Astrocyte (in vitro differentiated cells and primary cell): ENCODE results near the gene SCN1B.

ENCODE experiments used
- EZH2 ChIP-seq: IDR thresholded peaks from 2 replicates; pipeline ENCODE4 v1.6.1; 2012; ENCODE audit warnings: mild to moderate bottlenecking, low read length, inconsistent platforms; ENCODE audit not compliant: insufficient read depth
- TF ChIP-seq, protein P1 (sequence below): IDR thresholded peaks from 2 replicates; pipeline ENCODE4 v1.5.1; 2011; ENCODE audit warnings: low read depth, mild to moderate bottlenecking, inconsistent platforms, low read length, moderate library complexity; ENCODE audit not compliant: insufficient read depth

- TF ChIP-seq, protein P1, sequence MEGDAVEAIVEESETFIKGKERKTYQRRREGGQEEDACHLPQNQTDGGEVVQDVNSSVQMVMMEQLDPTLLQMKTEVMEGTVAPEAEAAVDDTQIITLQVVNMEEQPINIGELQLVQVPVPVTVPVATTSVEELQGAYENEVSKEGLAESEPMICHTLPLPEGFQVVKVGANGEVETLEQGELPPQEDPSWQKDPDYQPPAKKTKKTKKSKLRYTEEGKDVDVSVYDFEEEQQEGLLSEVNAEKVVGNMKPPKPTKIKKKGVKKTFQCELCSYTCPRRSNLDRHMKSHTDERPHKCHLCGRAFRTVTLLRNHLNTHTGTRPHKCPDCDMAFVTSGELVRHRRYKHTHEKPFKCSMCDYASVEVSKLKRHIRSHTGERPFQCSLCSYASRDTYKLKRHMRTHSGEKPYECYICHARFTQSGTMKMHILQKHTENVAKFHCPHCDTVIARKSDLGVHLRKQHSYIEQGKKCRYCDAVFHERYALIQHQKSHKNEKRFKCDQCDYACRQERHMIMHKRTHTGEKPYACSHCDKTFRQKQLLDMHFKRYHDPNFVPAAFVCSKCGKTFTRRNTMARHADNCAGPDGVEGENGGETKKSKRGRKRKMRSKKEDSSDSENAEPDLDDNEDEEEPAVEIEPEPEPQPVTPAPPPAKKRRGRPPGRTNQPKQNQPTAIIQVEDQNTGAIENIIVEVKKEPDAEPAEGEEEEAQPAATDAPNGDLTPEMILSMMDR = no peak
- TF ChIP-seq EZH2 = no peak
Measured at GRCh38 chr19:34985249-34986022, 44.8 kb upstream of the SCN1B start.
